ENCODE results near the gene MRPS2. TPM values are rescaled to one million over a fixed set of nuclear protein-coding genes. Genes with fewer than 3 reads are reported as not detected.

The MRPS2 gene
- total RNA-seq, 2 experiments from 2014 or later, result 20.8 to 23.2 TPM

DNA sequence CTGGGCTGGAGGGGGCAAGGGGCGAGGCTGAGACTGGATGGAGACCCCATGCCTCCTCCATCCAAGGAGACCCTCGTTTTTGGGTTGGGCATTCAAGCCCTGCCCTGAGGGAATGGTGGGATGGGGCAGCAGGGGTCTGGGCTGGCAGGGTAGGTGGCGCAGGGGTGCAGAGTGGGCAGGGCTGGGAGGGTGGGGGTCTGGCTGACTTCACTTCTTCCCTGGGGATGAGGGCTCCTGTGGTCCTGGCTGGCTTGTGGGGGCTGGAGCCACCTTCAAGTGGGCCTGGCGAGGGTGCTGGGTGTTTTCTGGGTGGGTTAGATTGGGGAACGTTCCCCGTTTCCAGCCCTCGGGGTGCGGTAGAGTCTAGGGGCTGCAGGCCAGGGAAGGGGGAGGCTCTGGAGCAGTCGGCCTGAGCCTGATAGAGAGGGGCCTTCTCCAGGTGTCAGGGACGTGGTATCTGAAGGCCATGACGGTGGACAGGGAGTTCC is 21.2 kb downstream of the MRPS2 start:
- DNase-seq (no peak), ATAC-seq (ENCODE audit: poor library complexity) (no peak)
- Mint-ChIP-seq H3K27me3 (peaks cover 13% of the 10 kb centered on the region), H3K4me1 (ENCODE audit: low read depth) (no peaks in the 10 kb centered on the region), H3K9me3 (no peaks in the 10 kb centered on the region), H3K4me3 (no peak overlapping the region), H3K27ac (no peak overlapping the region), H3K36me3 (ENCODE audit: low read depth) (no peaks in the 10 kb centered on the region)
- TF ChIP-seq, protein P1, sequence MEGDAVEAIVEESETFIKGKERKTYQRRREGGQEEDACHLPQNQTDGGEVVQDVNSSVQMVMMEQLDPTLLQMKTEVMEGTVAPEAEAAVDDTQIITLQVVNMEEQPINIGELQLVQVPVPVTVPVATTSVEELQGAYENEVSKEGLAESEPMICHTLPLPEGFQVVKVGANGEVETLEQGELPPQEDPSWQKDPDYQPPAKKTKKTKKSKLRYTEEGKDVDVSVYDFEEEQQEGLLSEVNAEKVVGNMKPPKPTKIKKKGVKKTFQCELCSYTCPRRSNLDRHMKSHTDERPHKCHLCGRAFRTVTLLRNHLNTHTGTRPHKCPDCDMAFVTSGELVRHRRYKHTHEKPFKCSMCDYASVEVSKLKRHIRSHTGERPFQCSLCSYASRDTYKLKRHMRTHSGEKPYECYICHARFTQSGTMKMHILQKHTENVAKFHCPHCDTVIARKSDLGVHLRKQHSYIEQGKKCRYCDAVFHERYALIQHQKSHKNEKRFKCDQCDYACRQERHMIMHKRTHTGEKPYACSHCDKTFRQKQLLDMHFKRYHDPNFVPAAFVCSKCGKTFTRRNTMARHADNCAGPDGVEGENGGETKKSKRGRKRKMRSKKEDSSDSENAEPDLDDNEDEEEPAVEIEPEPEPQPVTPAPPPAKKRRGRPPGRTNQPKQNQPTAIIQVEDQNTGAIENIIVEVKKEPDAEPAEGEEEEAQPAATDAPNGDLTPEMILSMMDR (IDR thresholded peaks at IDR 0.05), result no peak
- ChIA-PET CTCF (no interaction called here), POLR2A (no interaction called here)
- no peaks in the 10 kb centered on the region for H3K36me3 ChIP-seq (ENCODE audit: insufficient read depth, low read length)
- no peaks in the 10 kb centered on the region for H3K4me1 ChIP-seq (ENCODE audit: insufficient read depth, low read length)
- H3K27ac ChIP-seq (ENCODE audit: low read depth in 1 of 2, low read length in 2 of 2), result no peak overlapping the region
- intact Hi-C loops (cut with DNase I, micrococcal nuclease), result no loop called here
- H3K9me3 ChIP-seq (ENCODE audit: control insufficient read depth in 1 of 2, insufficient read depth in 1 of 2, low read length in 2 of 2), result peaks cover 0 to 2% of the 10 kb centered on the region in 2 experiments
- H3K4me3 ChIP-seq (ENCODE audit: low read length), result no peak overlapping the region
- peaks cover 2 to 5% of the 10 kb centered on the region in 2 experiments for H3K27me3 ChIP-seq (ENCODE audit: control insufficient read depth in 1 of 2, insufficient read depth in 2 of 2, low read length in 2 of 2)

DNA sequence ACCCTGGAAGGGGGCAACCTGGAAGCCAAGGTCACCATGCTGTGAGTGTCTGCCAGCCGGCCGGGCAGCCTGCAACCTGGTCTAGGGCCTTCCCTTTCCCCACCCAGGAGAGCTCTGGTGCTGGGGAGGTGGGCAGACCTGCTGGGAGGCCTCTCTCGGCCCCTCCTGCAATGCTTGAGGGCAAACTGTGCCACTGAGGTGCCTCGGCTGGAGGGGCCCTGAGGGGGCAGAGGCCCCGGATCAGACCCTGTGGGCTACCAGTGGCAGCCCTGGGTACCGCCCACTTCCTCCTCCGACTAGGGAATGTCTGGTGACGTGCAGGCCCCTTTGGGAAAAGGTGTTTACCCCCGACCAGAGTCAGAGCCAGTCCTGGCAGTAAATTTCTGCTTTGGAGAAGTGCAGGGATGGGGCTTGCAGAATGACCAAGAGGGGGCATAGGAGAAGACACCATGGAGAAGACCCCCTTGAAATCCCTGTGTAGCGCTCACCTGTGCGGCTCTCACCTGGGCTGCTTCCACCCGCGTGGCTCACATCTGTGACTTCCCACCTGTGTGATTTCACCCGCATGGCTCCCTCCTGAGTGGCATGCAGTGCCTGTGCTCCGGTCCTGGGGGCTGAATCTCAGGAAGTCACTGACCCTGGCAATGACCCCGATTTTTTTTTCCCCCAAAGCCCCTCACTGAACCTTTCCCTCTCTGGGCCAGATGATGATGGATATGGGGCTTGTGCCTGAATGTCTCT is 21.8 kb downstream of the MRPS2 start:
- ChIA-PET POLR2A (no interaction called here), CTCF (no interaction called here)
- Histone ChIP-seq H3K36me3 (ENCODE audit: insufficient read depth, low read length) (no peaks in the 10 kb centered on the region), H3K4me3 (ENCODE audit: low read length) (no peak overlapping the region), H3K27ac (ENCODE audit: low read depth in 1 of 2, low read length in 2 of 2) (no peak overlapping the region), H3K4me1 (ENCODE audit: insufficient read depth, low read length) (no peaks in the 10 kb centered on the region), H3K9me3 (ENCODE audit: control insufficient read depth in 1 of 2, insufficient read depth in 1 of 2, low read length in 2 of 2) (peaks cover 0 to 9% of the 10 kb centered on the region in 2 experiments), H3K27me3 (ENCODE audit: control insufficient read depth in 1 of 2, insufficient read depth in 2 of 2, low read length in 2 of 2) (peaks cover 2 to 5% of the 10 kb centered on the region in 2 experiments)
- H3K9me3 Mint-ChIP-seq, result no peaks in the 10 kb centered on the region
- no peak overlapping the region for H3K27ac Mint-ChIP-seq
- no peak for ATAC-seq (ENCODE audit: poor library complexity)
- H3K4me1 Mint-ChIP-seq (ENCODE audit: low read depth), result no peaks in the 10 kb centered on the region
- TF ChIP-seq, protein P1 (IDR thresholded peaks at IDR 0.05), result no peak
- H3K36me3 Mint-ChIP-seq (ENCODE audit: low read depth), result no peaks in the 10 kb centered on the region
- intact Hi-C loops (cut with DNase I, micrococcal nuclease), result no loop called here
- H3K4me3 Mint-ChIP-seq, result no peak overlapping the region
- no peak for DNase-seq
- H3K27me3 Mint-ChIP-seq, result peaks cover 10% of the 10 kb centered on the region

DNA sequence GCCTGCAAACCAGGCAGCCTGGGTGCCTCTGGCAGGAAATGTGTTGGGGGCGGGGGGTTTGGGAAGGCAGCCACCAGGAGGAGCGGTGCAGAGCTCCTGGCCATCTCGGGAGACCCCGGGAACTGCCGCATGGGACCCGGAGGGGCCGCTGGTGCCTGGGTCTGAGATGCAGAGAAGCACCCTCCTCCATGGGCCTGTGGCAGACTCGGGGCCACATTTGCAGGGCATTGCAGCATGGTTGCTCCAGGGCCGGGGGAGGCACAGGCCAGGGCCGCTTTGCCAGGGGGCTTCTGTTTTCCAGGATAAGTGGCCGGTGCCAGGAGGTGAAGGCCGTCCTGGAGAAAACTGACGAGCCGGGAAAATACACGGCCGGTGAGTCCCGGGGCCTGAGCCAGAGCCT is 22.4 kb downstream of the MRPS2 start:
- ChIA-PET CTCF (no interaction called here), POLR2A (no interaction called here)
- Mint-ChIP-seq H3K36me3 (ENCODE audit: low read depth) (no peaks in the 10 kb centered on the region), H3K9me3 (no peaks in the 10 kb centered on the region), H3K4me3 (no peak overlapping the region), H3K27ac (no peak overlapping the region), H3K27me3 (peaks cover 6% of the 10 kb centered on the region), H3K4me1 (ENCODE audit: low read depth) (no peaks in the 10 kb centered on the region)
- DNase-seq (no peak), ATAC-seq (ENCODE audit: poor library complexity) (no peak)
- Histone ChIP-seq H3K4me3 (ENCODE audit: low read length) (no peak overlapping the region), H3K27ac (ENCODE audit: low read depth in 1 of 2, low read length in 2 of 2) (no peak overlapping the region), H3K36me3 (ENCODE audit: insufficient read depth, low read length) (no peaks in the 10 kb centered on the region), H3K4me1 (ENCODE audit: insufficient read depth, low read length) (no peaks in the 10 kb centered on the region), H3K27me3 (ENCODE audit: control insufficient read depth in 1 of 2, insufficient read depth in 2 of 2, low read length in 2 of 2) (peaks cover 2 to 5% of the 10 kb centered on the region in 2 experiments), H3K9me3 (ENCODE audit: control insufficient read depth in 1 of 2, insufficient read depth in 1 of 2, low read length in 2 of 2) (peaks cover 0 to 10% of the 10 kb centered on the region in 2 experiments)
- TF ChIP-seq, protein P1 (IDR thresholded peaks at IDR 0.05), result no peak
- intact Hi-C loops (cut with DNase I, micrococcal nuclease), result no loop called here

Data from CD4-positive, alpha-beta T cell (primary cell).